ENCODE data around the gene CDH3.

The CDH3 gene

GRCh38 chr16:68644715-68645493 lies at the start of gene CDH3:
TSS of gene CDH3 (plus strand) at chr16:68645310. CDS start at chr16:68645380, 70 bp downstream.
- H3K4me3 Mint-ChIP-seq, result peak within 1 kb of the TSS; percentile 33
- peaks cover 86% of the 10 kb centered on the region for H3K27me3 Mint-ChIP-seq
- no peaks in the 10 kb centered on the region for H3K9me3 Mint-ChIP-seq
- H3K4me1 Mint-ChIP-seq (ENCODE audit: low read depth), result no peaks in the 10 kb centered on the region
- H3K36me3 Mint-ChIP-seq (ENCODE audit: low read depth), result no peaks in the 10 kb centered on the region
- H3K27ac Mint-ChIP-seq, result no peak within 1 kb of the TSS
- intact Hi-C loops (cut with micrococcal nuclease), result no loop called here

- Mint-ChIP-seq H3K36me3 (ENCODE audit: low read depth) (no peaks in the 10 kb centered on the region), H3K4me1 (ENCODE audit: low read depth) (no peaks in the 10 kb centered on the region), H3K9me3 (no peaks in the 10 kb centered on the region), H3K27me3 (peaks cover 2% of the 10 kb centered on the region), H3K4me3 (no peak overlapping the region), H3K27ac (no peak overlapping the region)
- intact Hi-C loops (cut with micrococcal nuclease), result no loop called here
Observed at GRCh38 chr16:68596266-68596665, 48.8 kb upstream of the CDH3 start.

- no peaks in the 10 kb centered on the region for H3K27me3 Mint-ChIP-seq
- no peak overlapping the region for H3K4me3 Mint-ChIP-seq
- no peaks in the 10 kb centered on the region for H3K4me1 Mint-ChIP-seq (ENCODE audit: low read depth)
- H3K27ac Mint-ChIP-seq, result no peak overlapping the region
- no peaks in the 10 kb centered on the region for H3K36me3 Mint-ChIP-seq (ENCODE audit: low read depth)
- intact Hi-C loops (cut with micrococcal nuclease), result no loop called here
- H3K9me3 Mint-ChIP-seq, result no peaks in the 10 kb centered on the region
Observed at GRCh38 chr16:68599586-68599985, 45.5 kb upstream of the CDH3 start.

- Mint-ChIP-seq H3K9me3 (no peaks in the 10 kb centered on the region), H3K4me3 (no peak overlapping the region), H3K36me3 (ENCODE audit: low read depth) (no peaks in the 10 kb centered on the region), H3K4me1 (ENCODE audit: low read depth) (no peaks in the 10 kb centered on the region), H3K27ac (no peak overlapping the region), H3K27me3 (peaks cover 2% of the 10 kb centered on the region)
- intact Hi-C loops (cut with micrococcal nuclease), result no loop called here
Observed at GRCh38 chr16:68605746-68606145, 39.4 kb upstream of the CDH3 start.

- peaks cover 2% of the 10 kb centered on the region for H3K27me3 Mint-ChIP-seq
- no peak overlapping the region for H3K27ac Mint-ChIP-seq
- H3K4me1 Mint-ChIP-seq (ENCODE audit: low read depth), result no peaks in the 10 kb centered on the region
Observed at GRCh38 chr16:68607443-68607842, 37.7 kb upstream of the CDH3 start.

GRCh38 chr16:68608330-68608729 lies 36.8 kb upstream of the CDH3 start:
- intact Hi-C loops (cut with micrococcal nuclease), result no loop called here
- Mint-ChIP-seq H3K36me3 (ENCODE audit: low read depth) (no peaks in the 10 kb centered on the region), H3K27me3 (peaks cover 3% of the 10 kb centered on the region), H3K4me1 (ENCODE audit: low read depth) (no peaks in the 10 kb centered on the region), H3K27ac (no peak overlapping the region), H3K4me3 (no peak overlapping the region), H3K9me3 (no peaks in the 10 kb centered on the region)

More at GRCh38 chr16:68607443-68607842, 37.7 kb upstream of the CDH3 start:
- intact Hi-C loops (cut with micrococcal nuclease), result no loop called here
- Mint-ChIP-seq H3K36me3 (ENCODE audit: low read depth) (no peaks in the 10 kb centered on the region), H3K9me3 (no peaks in the 10 kb centered on the region), H3K4me3 (no peak overlapping the region)

GRCh38 chr16:68612996-68613395 lies 32.1 kb upstream of the CDH3 start:
- H3K4me3 Mint-ChIP-seq, result no peak overlapping the region
- H3K36me3 Mint-ChIP-seq (ENCODE audit: low read depth), result no peaks in the 10 kb centered on the region
- H3K27me3 Mint-ChIP-seq, result peaks cover 3% of the 10 kb centered on the region
- no peak overlapping the region for H3K27ac Mint-ChIP-seq
- no peaks in the 10 kb centered on the region for H3K4me1 Mint-ChIP-seq (ENCODE audit: low read depth)
- intact Hi-C loops (cut with micrococcal nuclease), result no loop called here
- H3K9me3 Mint-ChIP-seq, result no peaks in the 10 kb centered on the region

GRCh38 chr16:68617734-68618133 lies 27.4 kb upstream of the CDH3 start:
- Mint-ChIP-seq H3K36me3 (ENCODE audit: low read depth) (no peaks in the 10 kb centered on the region), H3K4me1 (ENCODE audit: low read depth) (no peaks in the 10 kb centered on the region), H3K9me3 (no peaks in the 10 kb centered on the region), H3K27ac (no peak overlapping the region), H3K4me3 (no peak overlapping the region), H3K27me3 (peaks cover 3% of the 10 kb centered on the region)
- intact Hi-C loops (cut with micrococcal nuclease), result no loop called here

GRCh38 chr16:68626557-68626956 lies 18.6 kb upstream of the CDH3 start:
- peaks cover 15% of the 10 kb centered on the region for H3K27me3 Mint-ChIP-seq
- no peaks in the 10 kb centered on the region for H3K4me1 Mint-ChIP-seq (ENCODE audit: low read depth)
- H3K36me3 Mint-ChIP-seq (ENCODE audit: low read depth), result no peaks in the 10 kb centered on the region
- no peaks in the 10 kb centered on the region for H3K9me3 Mint-ChIP-seq
- intact Hi-C loops (cut with micrococcal nuclease), result no loop called here
- no peak overlapping the region for H3K27ac Mint-ChIP-seq
- H3K4me3 Mint-ChIP-seq, result no peak overlapping the region

- Mint-ChIP-seq H3K4me3 (no peak overlapping the region), H3K9me3 (no peaks in the 10 kb centered on the region), H3K27ac (no peak overlapping the region), H3K27me3 (peaks cover 19% of the 10 kb centered on the region), H3K4me1 (ENCODE audit: low read depth) (no peaks in the 10 kb centered on the region), H3K36me3 (ENCODE audit: low read depth) (no peaks in the 10 kb centered on the region)
- intact Hi-C loops (cut with micrococcal nuclease), result no loop called here
Observed at GRCh38 chr16:68627951-68628425, 17.1 kb upstream of the CDH3 start.

- H3K4me3 Mint-ChIP-seq, result no peak overlapping the region
- H3K9me3 Mint-ChIP-seq, result no peaks in the 10 kb centered on the region
- no peaks in the 10 kb centered on the region for H3K36me3 Mint-ChIP-seq (ENCODE audit: low read depth)
- no peak overlapping the region for H3K27ac Mint-ChIP-seq
- intact Hi-C loops (cut with micrococcal nuclease), result no loop called here
- H3K4me1 Mint-ChIP-seq (ENCODE audit: low read depth), result no peaks in the 10 kb centered on the region
- H3K27me3 Mint-ChIP-seq, result peaks cover 19% of the 10 kb centered on the region
Observed at GRCh38 chr16:68629351-68629910, 15.7 kb upstream of the CDH3 start.

GRCh38 chr16:68636064-68636560 lies 9.0 kb upstream of the CDH3 start:
- peaks cover 12% of the 10 kb centered on the region for H3K27me3 Mint-ChIP-seq
- no peak overlapping the region for H3K27ac Mint-ChIP-seq
- intact Hi-C loops (cut with micrococcal nuclease), result no loop called here
- no peaks in the 10 kb centered on the region for H3K4me1 Mint-ChIP-seq (ENCODE audit: low read depth)
- no peaks in the 10 kb centered on the region for H3K9me3 Mint-ChIP-seq
- no peak overlapping the region for H3K4me3 Mint-ChIP-seq
- H3K36me3 Mint-ChIP-seq (ENCODE audit: low read depth), result no peaks in the 10 kb centered on the region

- Mint-ChIP-seq H3K4me3 (no peak overlapping the region), H3K4me1 (ENCODE audit: low read depth) (no peaks in the 10 kb centered on the region), H3K27me3 (peaks cover 14% of the 10 kb centered on the region), H3K36me3 (ENCODE audit: low read depth) (no peaks in the 10 kb centered on the region), H3K9me3 (no peaks in the 10 kb centered on the region), H3K27ac (no peak overlapping the region)
- intact Hi-C loops (cut with micrococcal nuclease), result no loop called here
Observed at GRCh38 chr16:68636818-68637217, 8.3 kb upstream of the CDH3 start.

- Mint-ChIP-seq H3K36me3 (ENCODE audit: low read depth) (no peaks in the 10 kb centered on the region), H3K4me3 (no peak overlapping the region), H3K9me3 (no peaks in the 10 kb centered on the region), H3K27ac (no peak overlapping the region), H3K27me3 (peaks cover 53% of the 10 kb centered on the region), H3K4me1 (ENCODE audit: low read depth) (no peaks in the 10 kb centered on the region)
- intact Hi-C loops (cut with micrococcal nuclease), result no loop called here
Observed at GRCh38 chr16:68640972-68641371, 4.1 kb upstream of the CDH3 start.

Measured in dendritic cell treated with granulocyte-macrophage colony-stimulating factor and Interleukin-4, amounts not matched to agents 40 ng/mL and 50 ng/mL, for 4 days (primary cell).